ENCODE results near the gene FAM227B. TPM values are rescaled to one million over a fixed set of nuclear protein-coding genes. Genes with fewer than 3 reads are reported as not detected.

Gene FAM227B
- total and polyA plus RNA-seq, 2 of the 13 experiments (the other 11 are each of a cell fraction or from before 2014, with no cell fraction given), result 1.9 to 2.6 TPM

DNA sequence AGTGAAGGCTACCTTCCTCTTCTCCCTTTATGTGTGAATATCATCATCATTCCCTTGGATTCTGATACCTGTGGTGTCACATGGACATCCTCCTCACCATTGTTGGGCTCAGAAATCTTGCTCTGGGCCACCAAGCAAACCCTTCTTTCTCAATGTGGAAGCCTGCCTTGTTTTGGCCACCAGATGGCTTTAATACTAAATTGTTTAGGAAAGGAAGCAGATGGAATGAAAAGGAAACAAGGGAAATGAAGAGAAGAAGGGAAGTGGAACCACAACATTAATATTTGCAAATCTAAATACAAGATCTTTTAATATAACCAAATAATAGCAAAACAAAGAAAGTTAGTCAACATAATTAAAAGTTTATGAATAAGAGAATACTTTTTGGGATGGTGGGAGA is 14.0 kb downstream of the FAM227B start:
- Histone ChIP-seq H3K27me3 (ENCODE audit: control insufficient read depth in 1 of 2, insufficient read depth in 2 of 2, low read length in 2 of 2) (no peaks in the 10 kb centered on the region), H3K9ac (ENCODE audit: insufficient read depth, low read depth, low read length) (no peak overlapping the region), H3K79me2 (ENCODE audit: insufficient read depth, low read length) (no peaks in the 10 kb centered on the region), H3K4me3 (replicated peaks in 1 of 3; ENCODE audit: insufficient read depth in 1 of 3, low read depth in 2 of 3, low read length in 3 of 3) (no peak overlapping the region), H3K27ac (ENCODE audit: extremely low read length, insufficient read depth, low read length) (no peak overlapping the region), H3K36me3 (replicated peaks in 1 of 2; ENCODE audit: control insufficient read depth in 1 of 2, insufficient read depth in 2 of 2, low read length in 2 of 2) (no peaks in the 10 kb centered on the region), H3K4me2 (ENCODE audit: low read depth, low read length) (no peak overlapping the region), H2AFZ (ENCODE audit: low read length) (no peak overlapping the region), H3K9me3 (ENCODE audit: low read length) (no peaks in the 10 kb centered on the region), H3K4me1 (ENCODE audit: insufficient read depth, low read length) (no peaks in the 10 kb centered on the region), H4K20me1 (ENCODE audit: insufficient read depth, low read length) (no peaks in the 10 kb centered on the region)
- FAIRE-seq, result no peak
- CTCF ChIA-PET (ENCODE audit: low intra/inter-chr PET ratio, low total read pairs), result no interaction called here
- no peak for DNase-seq (ENCODE audit: low spot score)
- no TSS peak for BruUV-seq (replicated peaks)
- in situ Hi-C loops (cut with HindIII; ENCODE audit: extremely low pct_ligation_motif_present, low pct_unique_long_range_greater_than_20kb) (no loop called here), intact Hi-C loops (cut with micrococcal nuclease; ENCODE audit: unreplicated experiment) (no loop called here)
- POLR2A ChIA-PET, result interaction anchor here (1.0 kb wide), 1 partner anchor 14 kb away, joined by 3 read pairs; no protein-coding TSS in a partner anchor
- TF ChIP-seq ZNF672 (CRISPR knock-in tag; IDR thresholded peaks at IDR 0.05), result no peak
- TF ChIP-seq, protein P1, sequence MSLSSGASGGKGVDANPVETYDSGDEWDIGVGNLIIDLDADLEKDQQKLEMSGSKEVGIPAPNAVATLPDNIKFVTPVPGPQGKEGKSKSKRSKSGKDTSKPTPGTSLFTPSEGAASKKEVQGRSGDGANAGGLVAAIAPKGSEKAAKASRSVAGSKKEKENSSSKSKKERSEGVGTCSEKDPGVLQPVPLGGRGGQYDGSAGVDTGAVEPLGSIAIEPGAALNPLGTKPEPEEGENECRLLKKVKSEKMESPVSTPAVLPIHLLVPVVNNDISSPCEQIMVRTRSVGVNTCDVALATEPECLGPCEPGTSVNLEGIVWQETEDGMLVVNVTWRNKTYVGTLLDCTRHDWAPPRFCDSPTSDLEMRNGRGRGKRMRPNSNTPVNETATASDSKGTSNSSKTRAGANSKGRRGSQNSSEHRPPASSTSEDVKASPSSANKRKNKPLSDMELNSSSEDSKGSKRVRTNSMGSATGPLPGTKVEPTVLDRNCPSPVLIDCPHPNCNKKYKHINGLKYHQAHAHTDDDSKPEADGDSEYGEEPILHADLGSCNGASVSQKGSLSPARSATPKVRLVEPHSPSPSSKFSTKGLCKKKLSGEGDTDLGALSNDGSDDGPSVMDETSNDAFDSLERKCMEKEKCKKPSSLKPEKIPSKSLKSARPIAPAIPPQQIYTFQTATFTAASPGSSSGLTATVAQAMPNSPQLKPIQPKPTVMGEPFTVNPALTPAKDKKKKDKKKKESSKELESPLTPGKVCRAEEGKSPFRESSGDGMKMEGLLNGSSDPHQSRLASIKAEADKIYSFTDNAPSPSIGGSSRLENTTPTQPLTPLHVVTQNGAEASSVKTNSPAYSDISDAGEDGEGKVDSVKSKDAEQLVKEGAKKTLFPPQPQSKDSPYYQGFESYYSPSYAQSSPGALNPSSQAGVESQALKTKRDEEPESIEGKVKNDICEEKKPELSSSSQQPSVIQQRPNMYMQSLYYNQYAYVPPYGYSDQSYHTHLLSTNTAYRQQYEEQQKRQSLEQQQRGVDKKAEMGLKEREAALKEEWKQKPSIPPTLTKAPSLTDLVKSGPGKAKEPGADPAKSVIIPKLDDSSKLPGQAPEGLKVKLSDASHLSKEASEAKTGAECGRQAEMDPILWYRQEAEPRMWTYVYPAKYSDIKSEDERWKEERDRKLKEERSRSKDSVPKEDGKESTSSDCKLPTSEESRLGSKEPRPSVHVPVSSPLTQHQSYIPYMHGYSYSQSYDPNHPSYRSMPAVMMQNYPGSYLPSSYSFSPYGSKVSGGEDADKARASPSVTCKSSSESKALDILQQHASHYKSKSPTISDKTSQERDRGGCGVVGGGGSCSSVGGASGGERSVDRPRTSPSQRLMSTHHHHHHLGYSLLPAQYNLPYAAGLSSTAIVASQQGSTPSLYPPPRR (CRISPR knock-in tag; IDR thresholded peaks at IDR 0.05; ENCODE audit: borderline replicate concordance), result no peak
- no peak for TF ChIP-seq ZNF326 (CRISPR knock-in tag; IDR thresholded peaks at IDR 0.05; ENCODE audit: borderline replicate concordance)
- TF ChIP-seq ELF1 (CRISPR knock-in tag; IDR thresholded peaks at IDR 0.05), result no peak
- ATAC-seq, result no peak

Data from HepG2 (cell line).